Hematopoietic multipotent progenitor cell treated with erythropoietin and hydrocortisone succinate and interleukin-3 and kit ligand, for 4 days (in vitro differentiated cells): ENCODE measurements around the gene CD300H.
"Not testable (repeated sequence)": the region's sequence is repeated elsewhere in the genome, so short reads cannot be mapped to it uniquely, and the experiment has no call there.

Experiments
- DNase-seq: peaks from one replicate; pipeline ENCODE4 v3.0.0-alpha.2; 2015

CD300H gene

GRCh38 chr17:74525465-74525725 lies 41.9 kb downstream of the CD300H start:
- no peak for DNase-seq

DNA sequence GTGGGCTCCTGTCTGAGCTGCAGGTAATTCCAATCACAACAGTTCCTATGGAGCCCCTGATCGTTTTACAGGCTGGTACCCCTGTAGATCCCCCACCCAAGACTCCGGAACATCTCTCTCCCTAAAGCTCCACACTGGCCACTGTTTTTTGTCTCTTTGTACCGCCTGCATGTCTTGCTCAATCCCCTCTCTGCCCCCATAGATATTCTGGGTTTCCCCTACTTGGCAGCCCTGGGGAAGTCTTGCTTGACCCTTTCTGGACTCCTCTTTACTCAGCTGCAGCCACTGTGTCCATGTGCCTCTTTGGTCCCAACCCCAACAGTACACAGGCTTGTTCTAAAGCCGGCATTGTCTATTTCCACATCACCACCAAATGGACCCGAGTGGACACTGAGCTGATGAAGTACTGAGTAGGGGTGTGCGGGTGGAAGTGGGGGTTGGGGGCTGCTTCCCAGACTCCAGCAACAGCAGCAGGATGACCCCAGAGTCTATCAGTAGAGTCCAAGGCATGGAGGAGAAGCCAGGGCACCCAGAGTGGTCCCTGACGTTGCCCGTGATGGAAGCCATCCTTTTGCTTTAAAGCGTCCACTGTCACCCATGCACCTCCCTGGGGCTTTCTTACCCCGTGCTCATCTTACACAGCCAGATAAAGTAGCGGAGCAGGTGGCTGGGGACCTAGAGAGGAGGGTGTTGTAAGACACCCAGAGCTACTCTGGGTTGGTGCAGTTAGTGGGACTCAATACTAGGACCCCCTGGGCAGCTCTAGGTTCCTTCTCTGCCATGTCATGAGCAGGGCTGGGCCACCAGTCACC lies 42.5 kb downstream of the CD300H start:
- no peak for DNase-seq

DNA sequence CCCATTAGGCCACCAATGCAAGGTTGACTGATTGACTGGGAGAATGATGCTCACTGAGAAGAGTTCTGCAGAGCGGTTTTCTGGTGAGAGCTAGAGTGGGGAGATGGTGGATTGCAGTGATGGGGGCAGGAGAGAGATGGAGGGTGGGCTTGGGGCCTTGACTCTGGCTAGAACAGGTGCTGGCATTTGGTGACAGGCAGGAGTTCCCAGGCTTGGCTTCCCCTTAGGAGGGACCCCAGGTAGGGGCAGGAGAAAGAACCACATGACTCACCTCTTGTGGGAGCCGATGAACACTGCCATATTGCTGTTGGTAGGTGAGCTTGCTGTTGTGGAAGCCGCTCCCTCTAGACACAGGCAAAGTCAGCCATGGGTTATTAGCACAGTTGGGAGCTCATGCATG lies 44.0 kb downstream of the CD300H start:
- DNase-seq: no peak

- DNase-seq: no peak
Observed at GRCh38 chr17:74522381-74523105, 44.8 kb downstream of the CD300H start.

- DNase-seq: peak; percentile 75
Observed at GRCh38 chr17:74521701-74522201, 45.6 kb downstream of the CD300H start.

GRCh38 chr17:74520790-74521480 lies 46.4 kb downstream of the CD300H start:
- no peak for DNase-seq

DNA sequence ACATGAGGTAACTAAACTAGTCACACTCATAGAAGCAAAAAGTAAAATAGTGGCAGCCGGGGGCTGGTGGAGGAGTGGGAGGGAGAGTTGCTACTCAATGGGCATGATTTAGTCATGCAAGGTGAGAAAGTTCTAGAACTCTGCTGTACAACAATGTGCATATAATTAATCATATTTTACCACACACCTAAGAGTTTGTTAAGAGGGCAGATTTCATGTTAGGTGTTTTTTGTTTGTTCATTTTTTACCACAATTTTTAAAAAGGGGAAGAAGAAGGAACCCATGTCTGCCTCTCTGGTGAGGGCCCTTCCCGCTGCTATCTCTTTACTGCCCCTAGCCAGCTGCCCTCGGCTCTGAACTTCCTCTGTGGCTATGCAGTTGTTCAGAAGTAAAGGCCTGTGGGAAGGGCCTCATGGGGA lies 47.3 kb downstream of the CD300H start:
- peak; percentile 89 for DNase-seq

- not testable (repeated sequence) for DNase-seq
Observed at GRCh38 chr17:74518413-74518981, 48.8 kb downstream of the CD300H start.

DNA sequence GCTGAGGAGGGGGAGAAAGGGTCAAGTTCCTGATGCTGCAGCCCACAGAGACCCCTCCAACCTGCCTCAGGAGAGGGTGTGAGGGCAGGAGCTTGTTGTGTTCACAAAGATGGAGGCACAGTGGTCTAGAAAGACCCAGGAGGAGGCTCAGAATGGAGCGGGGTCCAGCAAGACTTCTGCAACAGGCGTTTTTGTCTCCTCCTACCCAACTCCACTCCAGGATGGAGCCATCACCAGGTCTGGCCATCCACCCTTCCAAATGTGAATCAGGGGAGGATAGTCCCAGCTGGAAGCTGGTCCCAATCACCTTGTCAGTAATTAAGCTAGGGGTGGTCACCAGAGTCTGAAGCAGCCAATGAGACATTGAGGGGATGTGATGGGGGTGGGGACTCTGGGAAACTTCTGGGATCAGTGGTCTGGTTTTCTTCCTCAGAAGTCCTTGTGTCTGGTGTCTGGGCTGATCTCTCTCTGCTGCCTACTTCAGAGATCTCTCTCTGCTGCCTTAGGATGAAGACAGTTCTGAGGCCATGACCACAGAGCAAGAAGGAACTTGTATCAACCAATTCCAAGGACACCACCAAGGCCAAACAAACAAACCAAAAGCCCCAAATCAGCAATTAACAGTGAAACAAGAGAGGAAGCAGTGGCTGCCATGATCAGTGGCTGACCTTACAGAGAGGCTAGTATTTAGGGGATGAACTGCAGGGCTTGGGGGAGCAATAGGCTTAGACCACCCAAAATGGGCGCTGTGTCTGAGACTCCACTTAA lies 50.6 kb downstream of the CD300H start:
- no peak for DNase-seq

GRCh38 chr17:74515941-74516340 lies 51.4 kb downstream of the CD300H start:
- DNase-seq: no peak

- DNase-seq: no peak
Observed at GRCh38 chr17:74514632-74515334, 52.5 kb downstream of the CD300H start.

DNA sequence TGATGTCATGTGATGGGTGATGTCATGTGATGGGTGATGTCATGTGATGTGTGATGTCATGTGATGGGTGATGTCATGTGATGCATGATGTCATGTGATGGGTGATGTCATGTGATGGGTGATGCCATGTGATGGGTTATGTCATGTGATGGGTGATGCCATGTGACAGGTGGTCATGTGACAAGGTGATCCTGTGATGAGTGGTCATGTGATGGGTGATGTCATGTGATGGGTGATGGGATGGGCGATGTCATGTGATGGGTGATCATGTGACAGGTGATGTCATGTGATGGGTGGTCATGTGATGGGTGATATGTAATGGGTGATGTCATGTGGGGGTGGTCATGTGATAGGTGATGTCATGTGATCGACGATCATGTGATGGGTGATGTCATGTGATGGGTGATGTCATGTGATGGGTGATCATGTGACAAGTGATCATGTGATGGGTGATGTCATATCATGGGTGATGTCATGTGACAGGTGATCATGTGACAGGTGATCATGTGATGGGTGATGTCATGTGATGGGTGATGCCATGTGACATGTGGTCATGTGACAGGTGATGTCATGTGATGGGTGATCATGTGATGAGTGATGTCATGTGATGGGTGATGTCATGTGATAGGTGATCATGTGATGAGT lies 53.2 kb downstream of the CD300H start:
- peak; percentile 67 for DNase-seq

- peak; percentile 75 for DNase-seq
Observed at GRCh38 chr17:74512624-74513091, 54.7 kb downstream of the CD300H start.

DNA sequence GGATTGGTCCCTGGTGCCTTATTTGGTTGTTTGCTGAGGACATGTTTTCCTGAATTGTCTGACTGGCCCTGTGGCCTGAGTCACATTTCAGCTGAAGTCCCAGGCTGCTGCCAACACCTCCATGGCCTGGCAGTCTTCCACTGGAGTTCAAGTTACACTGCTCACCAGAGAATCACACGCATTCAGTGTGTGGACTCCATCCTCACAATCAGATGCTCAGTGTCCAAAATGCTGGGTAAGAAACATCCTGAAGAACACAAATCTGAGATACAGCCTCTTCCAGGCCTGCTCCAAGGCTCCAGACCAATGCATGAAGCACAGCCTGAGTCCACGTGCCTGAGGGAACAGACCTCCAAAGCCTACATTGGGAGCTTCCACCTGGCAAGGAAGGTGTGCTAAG lies 55.3 kb downstream of the CD300H start:
- no peak for DNase-seq
